HepG2 (cell line): ENCODE data around the gene NODAL.

ENCODE experiments used
- EP300 ChIP-seq, 3 experiments: sonication (generic) in 1 of 3; formaldehyde crosslinking in 1 of 3; IDR thresholded peaks; 2 replicates each; pipeline versions ENCODE4 v1.5.1 to v1.6.1; 2011 to 2020; ENCODE audit warnings: low read depth in 2 of 3, low read length in 2 of 3, borderline replicate concordance in 1 of 3, improper control_type of control experiment in 1 of 3, mild to moderate bottlenecking in 1 of 3, missing genetic modification reagents in 1 of 3, moderate library complexity in 1 of 3
- POLR2A ChIP-seq, 2 experiments: IDR thresholded peaks; 2 replicates each; pipeline ENCODE4 v1.6.1; 2011; ENCODE audit warnings: low read depth in 2 of 2, low read length in 2 of 2, mild to moderate bottlenecking in 1 of 2, moderate library complexity in 1 of 2; ENCODE audit not compliant: insufficient read depth in 1 of 2
- POLR2AphosphoS2 ChIP-seq: IDR thresholded peaks from 2 replicates; pipeline ENCODE4 v1.6.1; 2011; ENCODE audit warnings: low read depth, low read length, improper control_type of control experiment
- TAF1 ChIP-seq: sonication (generic); formaldehyde crosslinking; IDR thresholded peaks from 2 replicates; pipeline ENCODE4 v1.4.0; 2020; ENCODE audit warnings: missing genetic modification reagents
- TF ChIP-seq, protein P1 (sequence below): sonication (generic); formaldehyde crosslinking; conservative IDR thresholded peaks from 2 replicates; pipeline ENCODE4 v1.5.0; 2020; ENCODE audit warnings: missing genetic modification reagents
- TF ChIP-seq, protein P2 (sequence below): sonication (generic); formaldehyde crosslinking; IDR thresholded peaks from 2 replicates; pipeline ENCODE4 v1.4.0; 2020; ENCODE audit warnings: missing genetic modification reagents
- TF ChIP-seq, protein P3 (sequence below): sonication (generic); formaldehyde crosslinking; IDR thresholded peaks from 2 replicates; pipeline ENCODE4 v1.5.0; 2020; ENCODE audit warnings: mild to moderate bottlenecking, missing genetic modification reagents, moderate library complexity
- TF ChIP-seq, protein P4 (sequence below): sonication (generic); formaldehyde crosslinking; IDR thresholded peaks from 2 replicates; pipeline ENCODE4 v1.4.0; 2020; ENCODE audit warnings: missing genetic modification reagents

DNA sequence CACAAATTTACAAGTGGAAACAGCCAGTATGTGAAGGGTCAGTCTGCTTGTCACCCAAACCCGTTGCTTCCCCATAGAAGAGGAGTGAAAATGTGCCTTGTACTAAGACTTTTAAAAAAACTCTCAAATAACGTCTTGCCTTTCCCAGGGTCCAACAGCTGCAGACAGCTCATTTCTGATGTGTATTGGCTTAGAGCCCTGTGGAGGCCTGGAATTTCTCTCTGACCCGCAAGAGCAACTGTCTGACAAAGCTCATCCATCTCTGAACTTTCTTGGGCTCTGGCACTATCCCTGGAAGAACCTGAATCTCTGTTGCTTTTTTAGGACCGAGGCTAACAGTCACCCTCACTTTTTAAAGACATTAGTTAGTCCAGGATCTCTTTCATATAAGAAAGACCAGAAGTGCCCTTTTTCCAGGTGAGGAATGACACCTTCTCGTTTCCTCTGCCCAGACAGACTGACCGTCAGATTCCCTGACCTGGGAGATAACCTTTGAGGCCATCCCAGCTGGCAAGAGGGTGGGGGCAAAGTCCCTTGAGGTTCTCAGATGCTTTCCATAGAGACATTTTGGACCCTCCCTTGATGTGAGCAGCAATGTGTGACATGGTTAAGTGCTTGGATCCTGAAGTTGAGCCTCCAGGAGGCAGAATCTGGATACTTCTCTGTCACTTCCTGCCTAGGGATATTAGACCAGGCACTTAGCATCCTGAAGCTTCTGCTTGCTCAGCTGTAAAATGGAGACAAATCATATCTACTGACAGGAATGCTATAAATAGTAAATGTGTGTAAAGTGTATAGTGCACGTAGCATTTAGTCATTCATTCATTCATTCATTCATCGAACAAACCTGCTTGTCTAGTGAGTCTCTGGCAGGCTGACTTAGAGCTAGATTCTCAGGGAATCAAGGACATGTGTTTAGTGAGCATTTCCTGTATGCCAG is 4.5 kb upstream of the NODAL start:
- TF ChIP-seq, protein P1, sequence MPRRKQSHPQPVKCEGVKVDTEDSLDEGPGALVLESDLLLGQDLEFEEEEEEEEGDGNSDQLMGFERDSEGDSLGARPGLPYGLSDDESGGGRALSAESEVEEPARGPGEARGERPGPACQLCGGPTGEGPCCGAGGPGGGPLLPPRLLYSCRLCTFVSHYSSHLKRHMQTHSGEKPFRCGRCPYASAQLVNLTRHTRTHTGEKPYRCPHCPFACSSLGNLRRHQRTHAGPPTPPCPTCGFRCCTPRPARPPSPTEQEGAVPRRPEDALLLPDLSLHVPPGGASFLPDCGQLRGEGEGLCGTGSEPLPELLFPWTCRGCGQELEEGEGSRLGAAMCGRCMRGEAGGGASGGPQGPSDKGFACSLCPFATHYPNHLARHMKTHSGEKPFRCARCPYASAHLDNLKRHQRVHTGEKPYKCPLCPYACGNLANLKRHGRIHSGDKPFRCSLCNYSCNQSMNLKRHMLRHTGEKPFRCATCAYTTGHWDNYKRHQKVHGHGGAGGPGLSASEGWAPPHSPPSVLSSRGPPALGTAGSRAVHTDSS (CRISPR knock-in tag): no peak
- no peak for TF ChIP-seq TAF1 (CRISPR knock-in tag)
- TF ChIP-seq, protein P2, sequence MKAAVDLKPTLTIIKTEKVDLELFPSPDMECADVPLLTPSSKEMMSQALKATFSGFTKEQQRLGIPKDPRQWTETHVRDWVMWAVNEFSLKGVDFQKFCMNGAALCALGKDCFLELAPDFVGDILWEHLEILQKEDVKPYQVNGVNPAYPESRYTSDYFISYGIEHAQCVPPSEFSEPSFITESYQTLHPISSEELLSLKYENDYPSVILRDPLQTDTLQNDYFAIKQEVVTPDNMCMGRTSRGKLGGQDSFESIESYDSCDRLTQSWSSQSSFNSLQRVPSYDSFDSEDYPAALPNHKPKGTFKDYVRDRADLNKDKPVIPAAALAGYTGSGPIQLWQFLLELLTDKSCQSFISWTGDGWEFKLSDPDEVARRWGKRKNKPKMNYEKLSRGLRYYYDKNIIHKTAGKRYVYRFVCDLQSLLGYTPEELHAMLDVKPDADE: no peak
- TF ChIP-seq, protein P3, sequence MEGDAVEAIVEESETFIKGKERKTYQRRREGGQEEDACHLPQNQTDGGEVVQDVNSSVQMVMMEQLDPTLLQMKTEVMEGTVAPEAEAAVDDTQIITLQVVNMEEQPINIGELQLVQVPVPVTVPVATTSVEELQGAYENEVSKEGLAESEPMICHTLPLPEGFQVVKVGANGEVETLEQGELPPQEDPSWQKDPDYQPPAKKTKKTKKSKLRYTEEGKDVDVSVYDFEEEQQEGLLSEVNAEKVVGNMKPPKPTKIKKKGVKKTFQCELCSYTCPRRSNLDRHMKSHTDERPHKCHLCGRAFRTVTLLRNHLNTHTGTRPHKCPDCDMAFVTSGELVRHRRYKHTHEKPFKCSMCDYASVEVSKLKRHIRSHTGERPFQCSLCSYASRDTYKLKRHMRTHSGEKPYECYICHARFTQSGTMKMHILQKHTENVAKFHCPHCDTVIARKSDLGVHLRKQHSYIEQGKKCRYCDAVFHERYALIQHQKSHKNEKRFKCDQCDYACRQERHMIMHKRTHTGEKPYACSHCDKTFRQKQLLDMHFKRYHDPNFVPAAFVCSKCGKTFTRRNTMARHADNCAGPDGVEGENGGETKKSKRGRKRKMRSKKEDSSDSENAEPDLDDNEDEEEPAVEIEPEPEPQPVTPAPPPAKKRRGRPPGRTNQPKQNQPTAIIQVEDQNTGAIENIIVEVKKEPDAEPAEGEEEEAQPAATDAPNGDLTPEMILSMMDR: no peak
- no peak for TF ChIP-seq POLR2AphosphoS2
- TF ChIP-seq, protein P4, sequence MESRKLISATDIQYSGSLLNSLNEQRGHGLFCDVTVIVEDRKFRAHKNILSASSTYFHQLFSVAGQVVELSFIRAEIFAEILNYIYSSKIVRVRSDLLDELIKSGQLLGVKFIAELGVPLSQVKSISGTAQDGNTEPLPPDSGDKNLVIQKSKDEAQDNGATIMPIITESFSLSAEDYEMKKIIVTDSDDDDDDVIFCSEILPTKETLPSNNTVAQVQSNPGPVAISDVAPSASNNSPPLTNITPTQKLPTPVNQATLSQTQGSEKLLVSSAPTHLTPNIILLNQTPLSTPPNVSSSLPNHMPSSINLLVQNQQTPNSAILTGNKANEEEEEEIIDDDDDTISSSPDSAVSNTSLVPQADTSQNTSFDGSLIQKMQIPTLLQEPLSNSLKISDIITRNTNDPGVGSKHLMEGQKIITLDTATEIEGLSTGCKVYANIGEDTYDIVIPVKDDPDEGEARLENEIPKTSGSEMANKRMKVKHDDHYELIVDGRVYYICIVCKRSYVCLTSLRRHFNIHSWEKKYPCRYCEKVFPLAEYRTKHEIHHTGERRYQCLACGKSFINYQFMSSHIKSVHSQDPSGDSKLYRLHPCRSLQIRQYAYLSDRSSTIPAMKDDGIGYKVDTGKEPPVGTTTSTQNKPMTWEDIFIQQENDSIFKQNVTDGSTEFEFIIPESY: no peak
- TF ChIP-seq EP300 (IDR thresholded peaks at IDR 0.05; ENCODE audit: low read depth in 2 of 2, low read length in 2 of 2): peak in 1 of 2 experiments; percentile 16; a peak in 1 of 4 replicates
- TF ChIP-seq EP300 (CRISPR knock-in tag; IDR thresholded peaks at IDR 0.05; ENCODE audit: borderline replicate concordance): no peak
- no peak for TF ChIP-seq POLR2A (IDR thresholded peaks at IDR 0.05; ENCODE audit: insufficient read depth in 1 of 2, low read depth in 2 of 2, low read length in 2 of 2)
